GM19025 (cell line): ENCODE results near the gene SLC22A7.

Experiments
- ATAC-seq: cut with Tn5 transposase; IDR thresholded peaks from one replicate; pipeline ENCODE4 v1.9.1; 2021; ENCODE audit warnings: mild to moderate bottlenecking, low read depth, moderate library complexity; ENCODE audit not compliant: unreplicated experiment

The SLC22A7 gene

DNA sequence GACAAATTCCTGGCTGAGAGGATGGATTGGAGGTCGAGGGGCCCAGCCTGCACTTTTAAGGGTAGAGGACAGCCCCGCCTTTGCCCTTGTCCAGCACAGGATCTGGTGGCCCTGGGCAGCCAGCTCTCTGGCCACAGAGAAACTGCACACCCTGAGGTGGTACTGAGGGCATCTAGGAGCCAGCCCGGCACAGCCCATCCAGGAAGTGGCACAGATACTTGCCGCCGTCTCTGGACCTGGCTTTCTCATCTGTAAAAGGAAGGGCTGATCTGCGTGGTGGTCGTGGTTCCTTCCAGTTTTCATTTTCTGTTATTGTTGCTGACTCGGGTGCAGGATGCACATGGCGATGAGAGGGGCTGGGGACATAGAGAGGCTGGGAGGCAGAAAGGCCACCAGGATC is 16.0 kb upstream of the SLC22A7 start:
- no peak for ATAC-seq

DNA sequence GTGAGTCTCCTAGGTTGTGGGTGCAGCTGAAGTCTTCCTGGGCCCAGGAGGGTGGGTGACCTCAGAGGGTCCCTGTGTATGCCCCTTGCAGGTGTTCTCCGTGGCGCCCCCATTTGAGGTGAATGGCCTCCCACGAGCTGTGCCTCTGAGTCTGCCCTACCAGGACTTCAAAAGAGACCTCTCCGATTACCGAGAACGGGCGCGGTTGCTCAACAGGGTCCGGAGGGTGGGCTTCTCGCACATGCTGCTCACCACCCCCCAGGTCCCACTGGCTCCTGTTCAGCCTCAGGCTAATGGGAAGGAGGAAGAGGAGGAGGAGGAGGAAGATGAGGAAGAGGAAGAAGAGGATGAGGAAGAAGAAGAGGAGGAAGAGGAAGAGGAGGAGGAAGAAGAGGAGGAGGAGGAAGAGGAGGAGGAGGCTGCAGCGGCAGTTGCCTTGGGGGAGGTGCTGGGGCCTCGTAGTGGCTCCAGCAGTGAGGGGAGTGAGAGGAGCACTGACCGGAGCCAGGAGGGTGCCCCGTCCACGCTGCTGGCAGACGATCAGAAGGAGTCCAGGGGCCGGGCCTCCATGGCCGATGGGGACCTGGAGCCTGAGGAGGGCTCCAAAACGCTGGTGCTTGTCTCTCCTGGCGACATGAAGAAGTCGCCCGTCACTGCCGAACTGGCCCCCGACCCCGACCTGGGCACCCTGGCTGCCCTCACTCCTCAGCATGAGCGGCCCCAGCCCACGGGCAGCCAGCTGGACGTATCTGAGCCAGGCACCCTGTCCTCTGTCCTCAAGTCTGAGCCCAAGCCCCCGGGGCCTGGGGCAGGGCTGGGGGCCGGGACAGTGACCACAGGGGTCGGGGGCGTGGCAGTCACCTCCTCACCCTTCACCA is 15.2 kb upstream of the SLC22A7 start:
- no peak for ATAC-seq

DNA sequence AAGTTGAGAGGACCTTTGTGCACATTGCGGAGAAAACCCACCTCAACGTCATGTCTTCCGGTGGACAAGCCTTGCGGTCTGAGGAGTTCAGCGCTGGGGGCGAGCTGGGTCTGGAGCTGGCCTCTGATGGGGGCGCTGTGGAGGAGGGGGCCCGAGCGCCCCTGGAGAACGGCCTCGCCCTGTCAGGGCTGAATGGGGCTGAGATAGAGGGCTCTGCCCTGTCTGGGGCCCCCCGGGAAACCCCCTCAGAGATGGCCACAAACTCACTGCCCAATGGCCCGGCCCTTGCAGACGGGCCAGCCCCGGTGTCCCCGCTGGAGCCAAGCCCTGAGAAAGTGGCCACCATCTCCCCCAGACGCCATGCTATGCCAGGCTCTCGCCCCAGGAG is 14.6 kb upstream of the SLC22A7 start:
- no peak for ATAC-seq

DNA sequence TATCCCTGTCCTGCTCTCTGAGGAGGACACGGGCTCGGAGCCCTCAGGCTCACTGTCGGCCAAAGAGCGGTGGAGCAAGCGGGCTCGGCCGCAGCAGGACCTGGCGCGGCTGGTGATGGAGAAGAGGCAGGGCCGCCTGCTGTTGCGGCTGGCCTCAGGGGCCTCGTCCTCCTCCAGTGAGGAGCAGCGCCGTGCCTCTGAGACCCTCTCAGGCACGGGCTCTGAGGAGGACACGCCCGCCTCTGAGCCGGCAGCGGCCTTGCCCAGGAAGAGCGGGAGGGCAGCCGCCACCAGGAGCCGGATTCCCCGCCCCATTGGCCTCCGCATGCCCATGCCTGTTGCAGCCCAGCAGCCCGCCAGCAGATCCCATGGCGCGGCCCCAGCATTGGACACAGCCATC is 14.2 kb upstream of the SLC22A7 start:
- ATAC-seq = no peak

GRCh38 chr6:43284991-43285781 is 12.9 kb upstream of the SLC22A7 start:
- ATAC-seq = no peak

- ATAC-seq = no peak
Measured at GRCh38 chr6:43285832-43286231, 12.2 kb upstream of the SLC22A7 start.

- no peak for ATAC-seq
Measured at GRCh38 chr6:43286456-43286979, 11.5 kb upstream of the SLC22A7 start.

- no peak for ATAC-seq
Measured at GRCh38 chr6:43286980-43287716, 10.9 kb upstream of the SLC22A7 start.

- ATAC-seq = no peak
Measured at GRCh38 chr6:43287717-43288679, 10.1 kb upstream of the SLC22A7 start.

GRCh38 chr6:43290339-43290904 is 7.6 kb upstream of the SLC22A7 start:
- ATAC-seq = no peak

DNA sequence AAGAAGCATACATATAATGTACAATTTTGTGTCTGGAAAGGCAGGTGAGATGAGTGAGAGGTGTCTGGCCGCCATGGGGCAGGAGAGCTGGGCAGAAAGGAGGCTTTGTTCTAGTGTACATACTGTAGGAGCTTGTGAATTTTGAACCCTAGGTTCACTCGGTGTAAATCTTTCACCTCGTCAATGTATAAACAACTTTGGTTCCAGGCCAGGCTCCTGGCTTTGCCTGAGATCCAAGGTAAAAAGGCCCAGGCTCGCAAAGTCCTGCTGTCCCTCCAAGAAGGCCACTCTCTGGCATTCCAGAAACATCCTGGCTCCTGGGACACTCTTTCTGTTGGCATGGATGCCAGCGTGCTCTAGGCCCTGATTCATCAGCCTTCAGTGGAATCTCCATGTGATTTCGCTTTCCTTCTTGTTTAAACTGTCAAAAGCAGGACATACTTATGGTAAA is 7.1 kb upstream of the SLC22A7 start:
- ATAC-seq = no peak

GRCh38 chr6:43291708-43292107 is 6.4 kb upstream of the SLC22A7 start:
- ATAC-seq = no peak

- no peak for ATAC-seq
Measured at GRCh38 chr6:43292341-43292740, 5.7 kb upstream of the SLC22A7 start.

- no peak for ATAC-seq
Measured at GRCh38 chr6:43292763-43293318, 5.2 kb upstream of the SLC22A7 start.

DNA sequence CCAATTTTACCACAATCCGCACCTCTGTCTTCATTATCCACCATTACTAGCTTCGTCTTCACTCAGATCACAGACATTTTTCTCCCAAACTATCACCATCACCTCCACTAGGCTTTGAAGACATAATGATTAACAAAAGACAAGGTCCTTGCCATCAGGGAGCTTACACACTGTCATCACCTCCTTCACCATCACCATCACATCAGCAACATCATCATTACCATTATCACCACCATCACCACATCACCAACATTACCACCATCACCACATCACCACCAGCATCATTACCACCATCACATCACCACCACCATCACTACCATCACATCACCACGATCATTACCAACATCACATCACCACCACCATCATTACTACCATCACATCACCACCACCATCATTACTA is 4.4 kb upstream of the SLC22A7 start:
- ATAC-seq = no peak

- no peak for ATAC-seq
Measured at GRCh38 chr6:43294536-43294935, 3.5 kb upstream of the SLC22A7 start.

DNA sequence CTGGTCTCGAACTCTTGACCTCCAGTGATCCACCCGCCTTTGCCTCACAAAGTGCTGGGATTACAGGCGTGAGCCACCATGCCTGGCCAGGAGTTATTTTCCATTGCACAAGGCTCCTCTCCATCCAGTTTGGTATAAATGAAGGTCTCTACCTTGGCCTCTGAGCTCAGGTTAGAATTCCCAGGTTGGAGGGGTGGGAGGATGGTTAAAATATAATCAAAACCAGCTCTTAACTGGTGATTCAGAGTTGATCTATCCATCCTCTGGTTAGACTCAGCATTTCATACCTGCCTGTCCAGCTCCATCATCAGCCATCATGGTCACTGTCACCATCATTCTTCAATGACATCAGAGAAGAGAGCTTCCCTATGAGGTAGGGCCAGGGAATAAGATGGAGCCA is 2.6 kb upstream of the SLC22A7 start:
- ATAC-seq = no peak

DNA sequence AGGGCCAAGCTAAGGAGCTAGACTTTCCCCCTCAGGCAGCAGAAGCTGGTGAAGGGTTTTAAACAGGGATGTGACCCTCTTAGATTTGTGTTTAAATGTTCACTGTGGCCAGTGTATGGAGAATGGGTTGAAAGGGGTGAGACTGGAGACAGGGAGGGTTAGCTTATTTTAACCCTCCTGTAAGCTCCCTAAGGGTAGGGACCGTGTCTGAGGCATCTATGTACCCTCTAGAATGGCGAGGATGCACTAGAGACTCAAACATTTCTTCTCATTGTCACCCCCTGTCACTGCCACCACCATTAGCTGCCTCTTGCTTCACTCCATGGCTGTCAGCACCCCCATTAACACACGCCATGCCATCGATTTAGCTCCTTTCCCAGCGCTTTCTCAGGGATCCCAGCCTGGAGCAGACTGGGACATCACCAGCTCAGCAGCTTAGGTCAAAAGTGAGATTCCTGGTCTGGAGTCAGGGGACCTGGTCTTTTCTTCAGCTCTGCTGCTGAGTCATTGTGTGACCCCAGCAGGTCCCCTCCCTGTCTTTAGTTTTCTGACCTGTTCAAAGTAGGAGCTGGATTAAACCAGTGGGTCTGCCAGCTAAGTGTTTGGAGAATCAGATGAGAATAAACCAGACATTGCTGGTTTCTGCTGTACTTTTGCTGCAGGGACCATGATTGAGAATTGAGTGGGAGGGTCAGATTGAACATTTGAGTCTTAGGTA is 1.1 kb upstream of the SLC22A7 start:
- no peak for ATAC-seq
